ENCODE measurements around the gene PITPNC1.
"Not testable (repeated sequence)": the region's sequence is repeated elsewhere in the genome, so short reads cannot be mapped to it uniquely, and the experiment has no call there.

PITPNC1 gene

DNA sequence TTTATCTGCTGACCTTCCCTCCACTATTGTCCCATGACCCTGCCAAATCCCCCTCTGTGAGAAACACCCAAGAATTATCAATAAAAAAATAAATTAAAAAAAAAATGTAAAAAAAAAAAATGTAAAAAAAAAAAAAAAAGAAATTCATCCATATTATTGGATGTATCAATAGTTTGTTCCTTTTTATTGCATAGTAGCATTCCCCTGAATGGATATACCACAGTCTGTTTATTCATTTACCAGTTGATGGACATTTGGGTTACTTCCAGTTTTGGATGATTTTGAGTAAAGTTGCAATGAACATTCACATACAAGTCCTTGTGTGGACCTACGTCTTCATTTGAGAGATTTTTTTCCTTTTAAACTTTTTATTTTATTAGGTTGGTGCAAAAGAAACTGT lies 94.0 kb downstream of the PITPNC1 start:
- Histone ChIP-seq H3K18ac (ENCODE audit: low read length) (no peak overlapping the region), H3K4me3 (ENCODE audit: low read length in 2 of 2) (no peak overlapping the region), H3K4ac (ENCODE audit: low read length) (no peak overlapping the region), H2AK5ac (ENCODE audit: low read depth, low read length) (no peak overlapping the region), H3K9ac (ENCODE audit: low read depth, low read length, poor library complexity) (no peak overlapping the region), H3K36me3 (replicated peaks in 1 of 2; ENCODE audit: control insufficient read depth in 2 of 2, insufficient read depth in 2 of 2, low read length in 2 of 2) (no peaks in the 10 kb centered on the region), H3K4me1 (ENCODE audit: control insufficient read depth in 2 of 2, insufficient read depth in 1 of 2, low read depth in 1 of 2, low read length in 2 of 2) (peaks cover 10 to 13% of the 10 kb centered on the region in 2 donors), H3K14ac (ENCODE audit: low read length) (no peak overlapping the region), H3K9me3 (replicated peaks in 1 of 2; ENCODE audit: control insufficient read depth in 2 of 2, insufficient read depth in 1 of 2, low read depth in 1 of 2, low read length in 2 of 2) (peaks cover 1 to 5% of the 10 kb centered on the region in 2 donors), H2BK12ac (ENCODE audit: low read length) (no peak overlapping the region), H3K27ac (replicated peaks; ENCODE audit: low read length) (no peak overlapping the region), H3K79me1 (ENCODE audit: low read depth, low read length) (no peaks in the 10 kb centered on the region), H2AFZ (ENCODE audit: low read length) (no peak overlapping the region), H4K8ac (ENCODE audit: low read depth, low read length) (no peak overlapping the region), H3K4me2 (ENCODE audit: insufficient read depth, low read length, poor library complexity, severe bottlenecking) (no peak overlapping the region), H2BK15ac (ENCODE audit: low read length) (no peak overlapping the region), H2BK120ac (ENCODE audit: low read depth, low read length) (no peak overlapping the region), H2BK5ac (ENCODE audit: low read length) (no peak overlapping the region), H4K91ac (ENCODE audit: low read depth, low read length, poor library complexity) (no peak overlapping the region), H3K27me3 (ENCODE audit: control insufficient read depth in 3 of 3, insufficient read depth in 3 of 3, low read depth in 1 of 3, low read length in 3 of 3) (no peaks in the 10 kb centered on the region), H3K23ac (ENCODE audit: low read depth, low read length, poor library complexity) (no peak overlapping the region)
- DNase-seq (ENCODE audit: low spot score), result no peak
- WGBS, 2 donors (ENCODE audit: extremely low coverage in 2 of 2, insufficient read length in 2 of 2, insufficient replicate concordance in 1 of 2), result no CpG with 5 or more reads among the region's 1 CpG

DNA sequence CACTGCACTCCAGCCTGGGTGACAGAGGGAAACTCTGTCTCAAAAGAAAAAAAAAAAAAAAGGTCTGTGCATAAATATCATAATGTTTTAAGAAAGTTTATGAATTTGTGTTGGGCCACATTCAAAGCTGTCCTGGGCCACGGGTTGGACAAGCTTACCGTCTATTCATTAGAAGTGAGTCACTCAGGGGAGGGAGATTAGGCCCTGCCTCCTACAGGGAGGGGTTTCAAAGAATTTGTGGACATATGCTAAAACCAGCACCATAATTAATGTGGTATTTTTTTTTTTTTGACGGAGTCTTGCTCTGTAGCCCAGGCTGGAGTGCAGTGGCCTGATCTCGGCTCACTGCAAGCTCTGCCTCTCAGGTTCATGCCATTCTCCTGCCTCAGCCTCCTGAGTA lies 95.5 kb downstream of the PITPNC1 start:
- H3K4ac ChIP-seq (ENCODE audit: low read length); H3K27ac ChIP-seq (replicated peaks; ENCODE audit: low read length); H3K27me3 ChIP-seq (ENCODE audit: control insufficient read depth in 3 of 3, insufficient read depth in 3 of 3, low read depth in 1 of 3, low read length in 3 of 3); H3K79me1 ChIP-seq (ENCODE audit: low read depth, low read length); H3K14ac ChIP-seq (ENCODE audit: low read length); H3K36me3 ChIP-seq (replicated peaks in 1 of 2; ENCODE audit: control insufficient read depth in 2 of 2, insufficient read depth in 2 of 2, low read length in 2 of 2); H4K8ac ChIP-seq (ENCODE audit: low read depth, low read length); H3K4me3 ChIP-seq (ENCODE audit: low read length in 2 of 2); H3K23ac ChIP-seq (ENCODE audit: low read depth, low read length, poor library complexity); H2BK12ac ChIP-seq (ENCODE audit: low read length); H4K91ac ChIP-seq (ENCODE audit: low read depth, low read length, poor library complexity); H2BK15ac ChIP-seq (ENCODE audit: low read length); H3K9ac ChIP-seq (ENCODE audit: low read depth, low read length, poor library complexity); H3K18ac ChIP-seq (ENCODE audit: low read length); DNase-seq (ENCODE audit: low spot score); H2AFZ ChIP-seq (ENCODE audit: low read length); H2BK120ac ChIP-seq (ENCODE audit: low read depth, low read length); H3K4me2 ChIP-seq (ENCODE audit: insufficient read depth, low read length, poor library complexity, severe bottlenecking); H2BK5ac ChIP-seq (ENCODE audit: low read length); H3K9me3 ChIP-seq (replicated peaks in 1 of 2; ENCODE audit: control insufficient read depth in 2 of 2, insufficient read depth in 1 of 2, low read depth in 1 of 2, low read length in 2 of 2); H2AK5ac ChIP-seq (ENCODE audit: low read depth, low read length): not testable (repeated sequence)
- H3K4me1 ChIP-seq (ENCODE audit: control insufficient read depth in 2 of 2, insufficient read depth in 1 of 2, low read depth in 1 of 2, low read length in 2 of 2), result peaks cover 8 to 10% of the 10 kb centered on the region in 2 donors
- no CpG with 5 or more reads among the region's 4 CpGs for WGBS, 2 donors (ENCODE audit: extremely low coverage in 2 of 2, insufficient read length in 2 of 2, insufficient replicate concordance in 1 of 2)

DNA sequence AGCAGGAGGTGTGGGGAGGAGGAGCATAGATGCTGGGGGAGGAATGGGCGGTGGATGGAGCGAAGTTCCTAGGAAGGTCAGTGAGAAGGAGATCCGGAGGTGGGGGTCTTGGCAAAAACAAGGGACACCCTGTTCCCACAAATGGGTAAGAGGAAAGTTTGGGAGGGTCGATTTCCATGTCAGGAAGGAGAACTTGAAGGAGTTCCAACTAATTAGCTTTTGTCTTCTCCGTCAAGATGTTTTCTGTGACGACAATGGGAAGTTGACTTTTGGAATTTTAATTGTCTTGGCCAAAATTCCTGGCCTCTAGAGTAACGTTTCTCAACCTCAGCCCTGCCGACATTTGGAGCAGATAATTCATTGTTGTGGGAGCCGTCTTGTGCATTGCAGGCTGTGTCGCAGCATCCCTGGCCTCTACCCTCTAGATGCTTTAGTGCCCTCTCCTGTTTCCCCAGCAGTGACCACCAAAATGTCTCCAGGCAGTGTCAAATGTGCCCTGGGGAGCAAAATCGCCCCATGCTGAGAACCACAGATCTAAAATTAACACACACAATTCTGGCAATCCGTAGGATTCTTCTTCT lies 97.1 kb downstream of the PITPNC1 start:
- H2BK5ac ChIP-seq (ENCODE audit: low read length), result no peak overlapping the region
- H3K9me3 ChIP-seq (replicated peaks in 1 of 2; ENCODE audit: control insufficient read depth in 2 of 2, insufficient read depth in 1 of 2, low read depth in 1 of 2, low read length in 2 of 2), result peaks cover 1 to 5% of the 10 kb centered on the region in 2 donors
- H3K23ac ChIP-seq (ENCODE audit: low read depth, low read length, poor library complexity), result no peak overlapping the region
- no peak overlapping the region for H2BK120ac ChIP-seq (ENCODE audit: low read depth, low read length)
- H2AFZ ChIP-seq (ENCODE audit: low read length), result no peak overlapping the region
- no peak overlapping the region for H4K8ac ChIP-seq (ENCODE audit: low read depth, low read length)
- H3K4ac ChIP-seq (ENCODE audit: low read length), result no peak overlapping the region
- peaks cover 14 to 22% of the 10 kb centered on the region in 2 donors for H3K4me1 ChIP-seq (ENCODE audit: control insufficient read depth in 2 of 2, insufficient read depth in 1 of 2, low read depth in 1 of 2, low read length in 2 of 2)
- no peak overlapping the region for H2BK15ac ChIP-seq (ENCODE audit: low read length)
- no peak overlapping the region for H3K14ac ChIP-seq (ENCODE audit: low read length)
- no peak overlapping the region for H2BK12ac ChIP-seq (ENCODE audit: low read length)
- WGBS, 2 donors (ENCODE audit: extremely low coverage in 2 of 2, insufficient read length in 2 of 2, insufficient replicate concordance in 1 of 2), result no CpG with 5 or more reads among the region's 12 CpGs
- no peak overlapping the region for H3K9ac ChIP-seq (ENCODE audit: low read depth, low read length, poor library complexity)
- no peak overlapping the region for H2AK5ac ChIP-seq (ENCODE audit: low read depth, low read length)
- no peaks in the 10 kb centered on the region for H3K36me3 ChIP-seq (replicated peaks in 1 of 2; ENCODE audit: control insufficient read depth in 2 of 2, insufficient read depth in 2 of 2, low read length in 2 of 2)
- H3K4me2 ChIP-seq (ENCODE audit: insufficient read depth, low read length, poor library complexity, severe bottlenecking), result no peak overlapping the region
- peak overlapping the region; percentile 40 for H3K18ac ChIP-seq (ENCODE audit: low read length)
- DNase-seq (ENCODE audit: low spot score), result no peak
- H3K27me3 ChIP-seq (ENCODE audit: control insufficient read depth in 3 of 3, insufficient read depth in 3 of 3, low read depth in 1 of 3, low read length in 3 of 3), result no peaks in the 10 kb centered on the region
- H3K4me3 ChIP-seq (ENCODE audit: low read length in 2 of 2), result no peak overlapping the region
- H3K27ac ChIP-seq (replicated peaks; ENCODE audit: low read length), result no peak overlapping the region
- no peaks in the 10 kb centered on the region for H3K79me1 ChIP-seq (ENCODE audit: low read depth, low read length)
- no peak overlapping the region for H4K91ac ChIP-seq (ENCODE audit: low read depth, low read length, poor library complexity)

DNA sequence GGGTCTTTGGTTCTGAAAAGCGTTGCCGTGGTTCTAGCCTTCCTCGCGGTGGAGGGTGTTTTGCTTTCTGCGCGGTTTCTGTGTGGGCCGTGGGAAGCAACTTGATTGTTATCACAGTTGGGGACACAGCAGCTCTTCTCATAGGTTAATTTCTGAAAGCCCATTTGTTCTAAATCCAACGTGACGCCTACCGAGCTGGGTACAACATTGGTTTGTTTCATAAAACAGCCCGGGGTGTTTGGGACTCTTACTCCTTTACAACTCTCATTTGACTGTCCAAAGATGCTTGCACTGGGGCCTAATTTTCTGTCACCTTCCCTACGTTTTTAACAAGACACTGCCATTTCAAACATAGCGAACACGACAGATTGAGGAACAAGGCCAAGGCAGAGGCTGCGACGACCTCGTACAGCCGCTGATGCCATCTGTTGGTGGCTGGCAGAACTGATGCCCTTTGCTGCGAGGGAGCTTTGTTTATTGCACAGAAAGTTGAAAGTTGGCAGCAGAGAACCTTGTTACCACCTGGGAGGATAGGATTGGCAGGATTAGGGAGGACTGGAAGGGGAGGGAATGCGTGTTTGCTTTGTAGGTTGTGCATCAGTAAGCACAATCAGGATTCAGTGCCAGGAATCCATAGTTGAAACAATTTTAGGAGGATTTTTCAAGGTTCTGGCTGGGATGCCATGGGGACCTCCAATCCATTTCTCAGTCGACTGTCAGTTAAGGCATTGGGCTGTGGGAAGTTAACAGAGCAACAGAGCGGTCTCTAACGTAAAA lies 98.3 kb downstream of the PITPNC1 start:
- H3K4me1 ChIP-seq (ENCODE audit: control insufficient read depth in 2 of 2, insufficient read depth in 1 of 2, low read depth in 1 of 2, low read length in 2 of 2), result peaks cover 14 to 29% of the 10 kb centered on the region in 2 donors
- H3K18ac ChIP-seq (ENCODE audit: low read length), result no peak overlapping the region
- no peak overlapping the region for H3K23ac ChIP-seq (ENCODE audit: low read depth, low read length, poor library complexity)
- no peak overlapping the region for H4K91ac ChIP-seq (ENCODE audit: low read depth, low read length, poor library complexity)
- peaks cover 0 to 5% of the 10 kb centered on the region in 2 donors for H3K9me3 ChIP-seq (replicated peaks in 1 of 2; ENCODE audit: control insufficient read depth in 2 of 2, insufficient read depth in 1 of 2, low read depth in 1 of 2, low read length in 2 of 2)
- no CpG with 5 or more reads among the region's 23 CpGs for WGBS, 2 donors (ENCODE audit: extremely low coverage in 2 of 2, insufficient read length in 2 of 2, insufficient replicate concordance in 1 of 2)
- no peak overlapping the region for H3K27ac ChIP-seq (replicated peaks; ENCODE audit: low read length)
- no peak overlapping the region for H2BK12ac ChIP-seq (ENCODE audit: low read length)
- H3K4ac ChIP-seq (ENCODE audit: low read length), result no peak overlapping the region
- H3K36me3 ChIP-seq (replicated peaks in 1 of 2; ENCODE audit: control insufficient read depth in 2 of 2, insufficient read depth in 2 of 2, low read length in 2 of 2), result no peaks in the 10 kb centered on the region
- no peak overlapping the region for H2AK5ac ChIP-seq (ENCODE audit: low read depth, low read length)
- peak overlapping the region; percentile 48 for H2AFZ ChIP-seq (ENCODE audit: low read length)
- H3K14ac ChIP-seq (ENCODE audit: low read length), result no peak overlapping the region
- no peak overlapping the region for H3K4me3 ChIP-seq (ENCODE audit: low read length in 2 of 2)
- no peaks in the 10 kb centered on the region for H3K27me3 ChIP-seq (ENCODE audit: control insufficient read depth in 3 of 3, insufficient read depth in 3 of 3, low read depth in 1 of 3, low read length in 3 of 3)
- DNase-seq (ENCODE audit: low spot score), result no peak
- H3K4me2 ChIP-seq (ENCODE audit: insufficient read depth, low read length, poor library complexity, severe bottlenecking), result no peak overlapping the region
- H3K9ac ChIP-seq (ENCODE audit: low read depth, low read length, poor library complexity), result no peak overlapping the region
- no peak overlapping the region for H2BK5ac ChIP-seq (ENCODE audit: low read length)
- no peak overlapping the region for H2BK120ac ChIP-seq (ENCODE audit: low read depth, low read length)
- no peaks in the 10 kb centered on the region for H3K79me1 ChIP-seq (ENCODE audit: low read depth, low read length)
- H4K8ac ChIP-seq (ENCODE audit: low read depth, low read length), result no peak overlapping the region
- no peak overlapping the region for H2BK15ac ChIP-seq (ENCODE audit: low read length)

Measured in neuronal stem cell (in vitro differentiated cells).